Measurements from ENCODE around the gene SPRYD4.
A peak's percentile ranks its signal among the peaks of the same experiment; 100 is the strongest.
"Not testable (repeated sequence)": the region's sequence is repeated elsewhere in the genome, so short reads cannot be mapped to it uniquely, and the experiment has no call there.

The SPRYD4 gene
- total RNA-seq: 22.8 to 23.3 reads per million in 2 donors

DNA sequence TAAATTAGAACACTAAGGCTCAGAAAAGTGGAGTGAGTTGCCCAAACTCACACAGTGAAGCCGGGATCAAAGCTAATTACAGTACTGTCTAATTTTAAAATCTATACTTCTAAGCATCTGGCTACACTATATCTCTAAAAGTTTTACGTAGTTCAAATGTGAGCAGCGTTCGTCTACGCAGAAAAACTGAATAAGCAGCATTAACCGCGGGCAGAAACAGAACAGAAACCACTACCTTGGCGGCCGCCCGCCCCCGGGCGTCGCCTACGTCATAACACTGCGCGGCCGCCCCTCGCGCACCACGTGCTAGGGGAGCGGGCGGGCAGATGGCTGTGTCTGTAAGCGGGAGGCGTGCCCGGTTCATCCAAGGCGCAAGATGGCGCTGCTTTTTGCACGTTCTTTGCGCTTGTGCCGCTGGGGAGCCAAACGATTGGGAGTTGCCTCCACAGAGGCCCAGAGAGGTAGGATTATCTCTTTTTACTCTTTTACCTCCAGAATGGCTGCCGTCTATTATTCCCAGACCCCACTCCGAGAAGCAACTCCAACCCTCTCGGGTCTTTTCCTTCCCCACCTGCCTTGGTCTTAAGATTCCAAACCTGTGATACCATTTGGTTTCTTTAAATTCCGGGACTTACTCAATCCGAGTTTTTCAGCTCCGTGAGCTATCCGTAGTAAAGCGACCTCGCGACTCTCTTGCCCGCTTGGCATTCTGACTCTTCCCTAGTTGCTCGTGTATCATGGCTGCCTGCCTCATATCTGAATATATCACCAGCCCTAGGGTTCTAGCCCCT is at the start of gene SPRYD4:
SPRYD4 (plus strand) TSS at position 363 of the 791 bp plus-strand sequence; CDS start at position 377, 14 bp downstream.
- peak; percentile 86 to 97 (median 91) for DNase-seq

DNA sequence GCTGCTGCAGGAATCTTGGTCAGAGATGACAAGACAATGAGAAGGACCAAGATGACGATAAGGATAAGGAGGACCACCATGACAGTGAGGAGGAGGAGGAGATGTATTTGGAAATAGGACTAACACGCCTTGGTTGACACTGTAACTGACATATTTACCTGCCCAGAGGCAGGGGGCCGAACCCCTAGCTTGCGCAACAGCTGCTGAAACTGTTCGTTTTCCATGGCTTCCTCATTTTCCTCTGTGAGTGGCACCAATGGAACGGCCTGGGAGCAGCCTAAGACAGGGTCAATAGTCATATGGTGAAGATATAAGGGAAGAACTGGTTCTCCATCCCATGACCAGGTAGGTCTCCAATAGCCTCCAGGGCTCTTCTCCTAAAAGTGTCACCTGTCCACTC is 48.0 kb upstream of the SPRYD4 start:
- no peak for DNase-seq

DNA sequence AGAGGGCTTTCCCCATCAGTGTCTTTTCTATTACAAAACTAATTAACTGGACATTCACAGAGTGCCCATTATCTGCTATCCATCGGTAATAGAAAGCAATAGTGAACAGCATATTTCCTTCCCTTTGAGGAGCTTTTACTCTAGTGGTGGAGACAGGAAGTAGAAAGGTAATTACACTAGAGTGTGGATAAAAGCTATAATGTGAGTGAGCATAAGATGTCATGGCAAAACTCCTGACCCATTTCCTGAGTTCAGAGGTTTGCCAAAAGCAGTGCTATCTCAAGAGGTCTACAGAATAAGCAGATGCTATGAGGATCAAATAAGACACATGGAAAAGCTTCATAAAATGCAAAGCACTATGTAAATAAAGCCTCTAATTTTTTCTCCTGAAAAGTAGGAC is 43.2 kb upstream of the SPRYD4 start:
- no peak for DNase-seq

GRCh38 chr12:56425940-56426438 is 42.4 kb upstream of the SPRYD4 start:
- no peak for DNase-seq

DNA sequence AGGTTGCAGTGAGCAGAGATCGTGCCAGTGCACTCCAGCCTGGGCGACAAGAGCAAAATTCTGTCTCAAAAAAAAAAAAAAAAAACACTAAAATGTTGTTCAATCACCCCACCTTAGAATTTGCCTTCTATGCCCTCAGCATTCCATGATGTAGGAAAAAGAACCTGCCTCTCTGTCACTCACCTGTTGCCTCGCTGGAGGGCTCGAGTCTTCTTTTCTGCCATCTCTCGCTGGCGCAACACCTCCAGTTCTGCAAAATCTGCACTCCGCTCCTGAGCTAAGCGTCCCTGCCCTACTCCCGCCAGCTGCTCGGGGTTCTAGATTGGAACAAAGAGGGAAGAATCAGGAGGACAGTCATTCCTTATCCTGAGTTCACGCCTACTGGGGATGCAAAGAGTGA is 37.1 kb upstream of the SPRYD4 start:
- DNase-seq: no peak

DNA sequence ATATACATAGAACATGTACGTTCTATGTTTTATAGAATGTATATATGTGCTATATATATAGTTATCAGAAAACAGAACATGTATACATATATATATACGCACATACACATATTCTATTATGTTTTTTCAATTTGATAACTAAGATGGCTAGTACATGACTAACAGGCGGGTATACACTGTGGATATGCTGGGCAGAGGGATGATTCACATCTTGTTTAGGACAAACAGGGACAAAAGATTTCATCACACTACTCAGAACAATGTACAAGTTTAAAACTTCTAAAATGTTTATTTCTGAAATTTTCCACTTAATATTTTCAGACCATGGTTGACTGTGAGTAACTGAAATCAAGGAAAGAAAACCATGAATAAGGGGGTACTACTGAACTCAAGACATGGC is 36.5 kb upstream of the SPRYD4 start:
- no peak for DNase-seq

DNA sequence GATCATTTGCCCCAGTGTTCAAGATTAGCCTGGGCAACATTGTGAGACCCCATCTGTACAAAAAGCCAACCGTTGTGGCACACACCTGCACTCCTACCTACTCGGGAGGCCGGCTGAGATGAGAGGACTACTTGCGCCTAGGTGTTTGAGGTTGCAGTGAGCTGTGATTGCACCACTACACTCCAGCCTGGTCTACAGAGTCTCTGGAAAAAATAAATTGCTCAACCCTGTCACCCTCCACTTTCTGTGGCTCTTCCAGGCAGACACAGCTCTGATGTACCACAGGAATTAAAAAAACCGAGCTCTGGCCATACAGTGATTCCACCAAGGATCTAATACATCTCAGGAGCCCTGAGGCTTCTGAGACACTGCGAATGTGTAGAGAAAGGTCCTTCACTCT is 33.5 kb upstream of the SPRYD4 start:
- no peak for DNase-seq

GRCh38 chr12:56437430-56438176 is 30.8 kb upstream of the SPRYD4 start:
- no peak for DNase-seq

DNA sequence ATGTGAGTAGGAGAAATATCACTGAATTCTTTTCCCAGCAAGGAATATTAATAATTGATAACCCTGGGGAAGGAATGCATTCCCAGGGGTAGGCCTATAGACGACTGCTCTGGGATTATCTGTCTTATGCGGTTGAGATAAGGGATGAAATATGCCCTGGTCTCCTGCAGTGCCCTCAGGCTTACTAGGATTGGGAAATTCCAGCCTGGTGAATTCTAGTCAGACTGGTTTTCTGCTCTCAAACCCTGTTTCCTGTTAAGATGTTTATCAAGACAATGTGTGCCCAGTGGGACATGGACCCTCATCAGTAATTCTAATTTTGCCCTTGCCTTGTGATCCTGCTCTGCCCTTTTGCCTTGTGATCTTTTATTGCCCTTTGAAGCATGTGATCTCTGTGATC is 25.2 kb upstream of the SPRYD4 start:
- not testable (repeated sequence) for DNase-seq

DNA sequence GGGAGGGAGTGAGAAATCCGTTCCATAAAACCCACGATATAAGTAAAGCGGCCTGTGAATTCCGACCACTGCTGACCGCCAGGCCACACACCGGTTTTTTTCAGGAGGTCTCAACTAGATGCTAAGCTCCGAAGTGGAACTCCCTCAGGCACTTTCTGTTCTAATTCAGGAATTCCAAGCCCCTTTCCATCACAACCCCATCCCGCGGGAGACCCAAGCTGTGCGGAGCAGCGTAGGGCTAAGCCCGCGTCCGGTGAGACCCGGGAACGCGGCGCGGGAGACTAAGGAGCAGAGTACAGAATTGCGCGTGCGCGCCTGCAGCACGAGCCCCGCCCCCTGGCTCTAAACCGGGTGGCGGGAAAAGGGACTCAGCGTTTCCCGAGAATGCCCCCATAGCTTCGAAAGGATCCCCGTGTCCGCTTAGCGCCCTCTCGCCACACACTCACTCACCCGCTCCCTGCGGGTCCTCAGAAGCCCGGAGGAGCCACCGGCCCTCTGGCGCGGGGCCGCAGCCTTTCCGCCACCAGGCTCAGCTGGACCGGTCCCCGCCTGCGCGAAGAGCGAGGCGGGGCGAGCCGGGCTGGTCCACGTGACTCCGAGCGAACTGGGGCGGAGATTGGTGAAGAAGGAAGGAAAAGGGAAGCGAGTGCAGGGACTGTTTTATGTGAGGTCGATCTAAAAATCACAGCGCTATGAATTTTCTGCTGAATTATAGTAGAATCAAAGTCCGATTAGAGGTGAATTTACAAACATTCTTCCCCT is 19.3 kb upstream of the SPRYD4 start, which contains the start of gene TIMELESS:
TIMELESS (minus strand) TSS at position 567 of the 762 bp plus-strand sequence. CDS start 15,256 bp downstream, outside the sequence.
- DNase-seq: peak; percentile 66 to 91 (median 80)

GRCh38 chr12:56449622-56449984 is 18.8 kb upstream of the SPRYD4 start:
- DNase-seq: no peak

DNA sequence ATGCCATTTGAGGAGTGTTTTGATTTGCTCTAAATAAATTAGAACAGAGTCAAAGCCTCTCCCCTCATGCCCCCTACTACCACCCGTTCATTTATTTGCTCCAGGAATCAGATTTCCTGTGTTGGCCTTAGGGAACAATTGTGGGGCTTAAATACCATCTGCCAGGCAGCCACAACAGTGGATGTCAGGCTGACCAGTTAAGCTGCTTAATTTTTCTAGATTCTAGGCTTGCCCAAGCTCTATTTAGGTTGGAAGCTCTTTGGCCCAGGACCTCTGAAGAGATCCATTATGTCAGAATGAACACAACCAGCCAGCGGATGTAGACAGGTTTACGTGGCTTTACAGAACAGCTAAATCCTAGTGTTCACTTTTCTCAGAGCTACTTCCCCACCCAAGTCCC is 18.1 kb upstream of the SPRYD4 start:
- DNase-seq: no peak

DNA sequence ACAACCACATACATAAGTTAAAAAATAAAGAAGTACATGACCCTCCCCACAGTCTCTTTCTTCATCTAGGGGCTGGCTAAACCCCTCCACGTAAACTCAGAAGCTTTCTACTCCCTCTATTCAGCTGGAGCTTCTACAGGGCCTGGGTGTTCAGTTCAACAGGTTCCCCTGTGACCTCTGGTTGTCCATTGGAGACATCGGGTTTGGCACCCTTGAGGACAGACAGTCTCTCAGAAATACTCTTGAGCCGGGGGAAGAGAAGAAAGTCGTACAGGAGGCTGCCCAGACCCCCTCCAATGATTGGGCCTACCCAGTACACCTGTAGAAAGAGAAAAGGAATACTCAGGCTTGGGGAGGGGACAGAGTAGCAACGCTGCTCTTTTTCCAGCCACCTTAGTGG is 17.2 kb upstream of the SPRYD4 start:
- no peak for DNase-seq

- DNase-seq: no peak
Measured at GRCh38 chr12:56454557-56454956, 13.8 kb upstream of the SPRYD4 start, which contains the start of gene MIP. MIP (minus strand) TSS chr12:56454657; CDS start chr12:56454613, 44 bp downstream.

GRCh38 chr12:56457817-56458216 is 10.6 kb upstream of the SPRYD4 start:
- no peak for DNase-seq

DNA sequence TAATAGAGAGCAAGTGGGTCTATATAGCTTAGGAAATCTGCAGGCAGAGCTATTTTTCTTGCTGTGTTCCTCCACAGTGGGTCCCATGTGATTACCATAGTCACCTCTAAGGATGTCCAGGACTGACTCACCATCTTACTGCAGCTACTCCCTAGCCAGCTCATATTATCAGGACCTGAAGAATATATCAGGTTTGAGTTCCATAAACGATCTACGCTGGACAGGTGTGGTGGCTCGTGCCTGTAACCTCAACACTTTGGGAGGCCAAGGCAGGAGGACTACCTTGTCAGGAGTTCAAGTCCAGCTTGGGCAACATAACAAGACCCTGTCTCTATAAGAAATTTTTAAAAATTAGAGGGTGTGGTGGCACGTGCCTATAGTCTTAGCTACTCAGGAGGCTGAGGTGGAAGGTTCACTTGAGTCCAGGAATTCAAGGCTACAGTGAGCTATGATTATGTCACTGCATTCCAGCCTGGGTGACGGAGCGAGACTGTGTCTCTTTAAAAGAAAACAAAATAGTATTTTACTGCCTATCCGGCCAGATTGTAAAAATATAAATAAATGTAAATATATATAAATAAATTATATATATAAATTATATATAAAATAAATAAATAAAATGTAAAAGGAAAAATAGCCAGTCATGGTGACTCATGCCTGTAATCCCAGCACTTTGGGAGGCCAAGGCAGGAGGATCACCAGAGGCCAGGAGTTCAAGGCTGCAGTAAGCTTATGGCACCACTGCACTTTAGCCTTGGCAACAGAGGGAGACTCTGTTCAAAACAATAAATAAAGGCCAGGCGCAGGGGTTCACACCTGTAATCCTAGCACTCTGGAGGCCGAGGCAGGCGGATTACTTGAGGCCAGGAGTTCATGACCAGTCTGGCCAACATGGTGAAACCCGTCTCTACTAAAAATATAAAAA is 6.9 kb upstream of the SPRYD4 start:
- DNase-seq: no peak

- no peak for DNase-seq
Measured at GRCh38 chr12:56462565-56462964, 5.8 kb upstream of the SPRYD4 start.

DNA sequence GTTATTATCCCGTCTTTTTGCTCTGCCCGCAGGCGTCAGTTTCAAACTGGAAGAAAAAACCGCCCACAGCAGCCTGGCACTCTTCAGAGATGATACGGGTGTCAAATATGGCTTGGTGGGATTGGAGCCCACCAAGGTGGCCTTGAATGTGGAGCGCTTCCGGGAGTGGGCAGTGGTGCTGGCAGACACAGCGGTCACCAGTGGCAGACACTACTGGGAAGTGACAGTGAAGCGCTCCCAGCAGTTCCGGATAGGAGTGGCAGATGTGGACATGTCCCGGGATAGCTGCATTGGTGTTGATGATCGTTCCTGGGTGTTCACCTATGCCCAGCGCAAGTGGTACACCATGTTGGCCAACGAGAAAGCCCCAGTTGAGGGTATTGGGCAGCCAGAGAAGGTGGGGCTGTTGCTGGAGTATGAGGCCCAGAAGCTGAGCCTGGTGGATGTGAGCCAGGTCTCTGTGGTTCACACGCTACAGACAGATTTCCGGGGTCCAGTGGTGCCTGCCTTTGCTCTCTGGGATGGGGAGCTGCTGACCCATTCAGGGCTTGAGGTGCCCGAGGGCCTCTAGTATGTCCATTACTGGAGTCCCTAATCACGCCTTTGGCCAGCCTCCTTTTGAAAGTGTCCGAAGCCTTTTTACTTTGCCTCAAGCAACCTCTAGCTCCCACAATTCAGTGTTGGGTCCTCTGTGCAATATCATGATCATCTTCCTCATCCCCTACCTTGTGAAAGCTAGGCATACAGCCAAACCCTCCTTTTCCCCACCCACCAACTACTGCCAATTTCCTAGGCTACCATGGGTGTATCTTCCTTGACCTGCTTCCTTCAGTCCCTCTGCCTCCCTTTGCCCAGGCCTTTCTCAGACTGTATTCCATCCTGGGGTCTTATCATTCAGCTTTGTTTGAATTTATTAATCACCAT is 891 bp downstream of the SPRYD4 start:
- DNase-seq: peak in 1 of 5 experiments; percentile 3

DNA sequence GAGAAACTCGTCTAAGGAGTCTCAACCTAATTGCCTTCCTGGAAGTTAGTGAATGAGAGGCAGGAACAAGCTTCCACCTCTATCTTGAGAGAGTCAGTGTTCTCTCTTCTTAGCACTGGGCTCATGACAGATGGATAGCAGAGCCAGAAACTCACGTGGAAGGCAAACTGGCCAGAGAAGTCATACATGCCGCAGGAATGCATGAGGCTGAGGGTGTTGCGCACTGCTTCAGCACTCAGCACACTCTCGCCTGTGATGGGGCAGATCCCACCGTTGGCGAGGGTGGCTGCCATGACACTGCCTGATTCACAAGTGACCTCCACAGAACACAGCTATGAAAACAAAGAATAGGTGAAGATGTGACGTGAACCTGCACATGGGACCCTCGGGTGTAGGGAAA is 6.0 kb downstream of the SPRYD4 start:
- no peak for DNase-seq

GRCh38 chr12:56476143-56476542 is 7.8 kb downstream of the SPRYD4 start:
- no peak for DNase-seq
